PFSK-1 (cell line): ENCODE measurements around the gene MISP.
A peak's percentile ranks its signal among the peaks of the same experiment; 100 is the strongest.

Experiments used
- FOXP2 ChIP-seq: optimal IDR thresholded peaks from 2 replicates; pipeline ENCODE3; 2011; ENCODE audit warnings: borderline replicate concordance, control low read depth, inconsistent platforms; ENCODE audit not compliant: insufficient read depth; ENCODE audit errors: extremely low read length, extremely low read depth
- POLR2AphosphoS5 ChIP-seq: IDR thresholded peaks from 2 replicates; pipeline ENCODE4 v1.6.1; 2012; ENCODE audit warnings: low read depth, mild to moderate bottlenecking, control low read depth, low read length, moderate library complexity
- SIN3A ChIP-seq: IDR thresholded peaks from 2 replicates; pipeline ENCODE4 v1.6.1; 2012; ENCODE audit warnings: mild to moderate bottlenecking, low read length, moderate library complexity, borderline replicate concordance; ENCODE audit not compliant: insufficient read depth
- TAF1 ChIP-seq: IDR thresholded peaks from 2 replicates; pipeline ENCODE4 v1.6.1; 2012; ENCODE audit warnings: low read length, control low read depth, borderline replicate concordance; ENCODE audit not compliant: insufficient read depth
- TF ChIP-seq, protein P1 (sequence below), 2 experiments: IDR thresholded peaks; 2 replicates each; pipeline versions ENCODE4 v1.6.1 to v1.8.0; 2011 to 2012; ENCODE audit warnings: low read depth in 2 of 2, low read length in 2 of 2, control low read depth in 1 of 2, inconsistent platforms in 1 of 2, mild to moderate bottlenecking in 1 of 2, moderate library complexity in 1 of 2; ENCODE audit not compliant: insufficient read depth in 1 of 2

MISP gene

DNA sequence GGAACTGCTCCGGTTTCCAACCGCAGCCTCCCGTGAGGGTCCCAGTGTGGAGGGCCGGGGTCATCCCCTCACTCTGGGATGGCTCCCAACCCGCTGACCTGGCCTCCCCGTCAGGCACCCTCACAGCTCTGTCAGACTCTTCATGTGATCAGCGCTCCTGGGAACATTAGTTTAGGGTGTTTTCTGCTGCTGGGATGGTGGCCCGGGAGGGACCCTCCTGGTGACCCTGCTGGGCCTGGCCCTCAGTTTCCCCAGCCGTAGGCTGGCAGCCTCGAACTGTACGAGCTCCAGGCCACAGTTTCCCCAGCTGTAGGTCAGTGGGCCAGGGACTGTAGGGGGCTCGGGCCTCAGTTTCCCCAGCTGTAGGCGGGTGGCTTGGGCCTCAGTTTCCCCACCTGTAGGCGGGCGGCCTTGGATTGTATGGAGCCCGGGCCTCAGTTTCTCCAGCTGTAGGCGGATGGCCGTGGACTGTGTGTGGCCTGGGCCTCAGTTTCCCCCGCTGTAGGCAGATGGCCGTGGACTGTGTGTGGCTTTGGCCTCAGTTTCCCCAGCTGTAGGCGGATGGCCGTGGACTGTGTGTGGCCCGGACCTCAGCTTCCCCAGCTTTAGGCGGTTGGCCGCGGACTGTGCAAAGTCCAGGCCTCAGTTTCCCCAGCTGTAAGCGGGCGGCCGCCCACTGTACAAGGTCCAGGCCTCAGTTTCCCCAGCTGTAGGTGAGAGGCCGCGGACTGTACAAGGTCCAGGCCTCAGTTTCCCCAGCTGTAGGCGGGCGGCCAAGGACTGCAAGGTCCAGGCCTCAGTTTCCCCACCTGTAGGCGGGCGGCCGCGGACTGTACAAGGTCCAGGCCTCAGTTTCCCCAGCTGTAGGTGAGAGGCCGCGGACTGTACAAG, 45.0 kb downstream of the MISP start:
- TF ChIP-seq TAF1 = no peak
- TF ChIP-seq FOXP2 = no peak
- TF ChIP-seq, protein P1, sequence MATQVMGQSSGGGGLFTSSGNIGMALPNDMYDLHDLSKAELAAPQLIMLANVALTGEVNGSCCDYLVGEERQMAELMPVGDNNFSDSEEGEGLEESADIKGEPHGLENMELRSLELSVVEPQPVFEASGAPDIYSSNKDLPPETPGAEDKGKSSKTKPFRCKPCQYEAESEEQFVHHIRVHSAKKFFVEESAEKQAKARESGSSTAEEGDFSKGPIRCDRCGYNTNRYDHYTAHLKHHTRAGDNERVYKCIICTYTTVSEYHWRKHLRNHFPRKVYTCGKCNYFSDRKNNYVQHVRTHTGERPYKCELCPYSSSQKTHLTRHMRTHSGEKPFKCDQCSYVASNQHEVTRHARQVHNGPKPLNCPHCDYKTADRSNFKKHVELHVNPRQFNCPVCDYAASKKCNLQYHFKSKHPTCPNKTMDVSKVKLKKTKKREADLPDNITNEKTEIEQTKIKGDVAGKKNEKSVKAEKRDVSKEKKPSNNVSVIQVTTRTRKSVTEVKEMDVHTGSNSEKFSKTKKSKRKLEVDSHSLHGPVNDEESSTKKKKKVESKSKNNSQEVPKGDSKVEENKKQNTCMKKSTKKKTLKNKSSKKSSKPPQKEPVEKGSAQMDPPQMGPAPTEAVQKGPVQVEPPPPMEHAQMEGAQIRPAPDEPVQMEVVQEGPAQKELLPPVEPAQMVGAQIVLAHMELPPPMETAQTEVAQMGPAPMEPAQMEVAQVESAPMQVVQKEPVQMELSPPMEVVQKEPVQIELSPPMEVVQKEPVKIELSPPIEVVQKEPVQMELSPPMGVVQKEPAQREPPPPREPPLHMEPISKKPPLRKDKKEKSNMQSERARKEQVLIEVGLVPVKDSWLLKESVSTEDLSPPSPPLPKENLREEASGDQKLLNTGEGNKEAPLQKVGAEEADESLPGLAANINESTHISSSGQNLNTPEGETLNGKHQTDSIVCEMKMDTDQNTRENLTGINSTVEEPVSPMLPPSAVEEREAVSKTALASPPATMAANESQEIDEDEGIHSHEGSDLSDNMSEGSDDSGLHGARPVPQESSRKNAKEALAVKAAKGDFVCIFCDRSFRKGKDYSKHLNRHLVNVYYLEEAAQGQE (IDR thresholded peaks at IDR 0.05; ENCODE audit: insufficient read depth in 1 of 2, low read depth in 2 of 2, low read length in 2 of 2) = no peak
- no peak for TF ChIP-seq POLR2AphosphoS5
- TF ChIP-seq SIN3A = no peak

DNA sequence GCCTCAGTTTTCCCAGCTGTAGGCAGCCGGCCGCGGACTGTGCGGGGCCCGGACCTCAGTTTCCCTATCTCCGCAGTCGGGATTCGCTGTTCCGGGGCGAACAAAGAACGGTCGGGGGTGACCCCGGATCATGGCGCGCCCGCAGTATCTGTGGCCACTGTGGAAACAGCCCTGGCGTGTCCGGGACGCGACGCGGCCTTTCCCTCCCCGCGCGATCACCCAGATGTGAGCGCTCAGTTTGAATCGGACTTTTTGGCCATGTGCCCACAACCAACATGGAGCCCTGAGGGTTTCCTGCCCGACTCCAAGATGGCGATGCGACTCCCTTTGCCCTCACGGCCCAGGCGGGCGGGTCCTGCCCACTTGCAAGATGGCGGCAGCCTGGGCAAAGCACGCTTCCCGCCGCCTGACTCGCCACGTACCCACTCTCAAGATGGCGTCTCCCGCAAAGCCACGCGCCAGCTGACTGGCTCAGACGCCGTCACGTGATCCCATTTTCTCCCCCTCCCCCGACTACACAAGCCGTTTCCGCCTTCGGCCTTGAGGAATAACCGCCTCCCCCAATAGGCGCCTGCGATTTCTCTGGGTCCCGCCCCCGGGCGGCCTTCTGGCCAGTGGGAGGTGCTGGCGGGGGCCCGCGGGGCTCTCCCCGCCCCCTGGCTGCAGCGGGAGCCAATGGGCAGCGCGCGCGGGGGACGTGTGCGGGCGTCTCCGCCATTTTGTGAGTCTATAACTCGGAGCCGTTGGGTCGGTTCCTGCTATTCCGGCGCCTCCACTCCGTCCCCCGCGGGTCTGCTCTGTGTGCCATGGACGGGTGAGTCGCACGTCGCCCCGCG, 46.0 kb downstream of the MISP start, which contains the start of gene PTBP1:
Gene PTBP1 (plus strand): TSS at position 761 of the 836 bp plus-strand sequence. CDS start 46 bp downstream, at position 807.
- TF ChIP-seq POLR2AphosphoS5 (peak; percentile 33; the same call in 1 of the 2 replicates), FOXP2 (peak; percentile 89), SIN3A (peak; percentile 66; the same call in 1 of the 2 replicates), TAF1 (peak; percentile 67)
- TF ChIP-seq, protein P1 (IDR thresholded peaks at IDR 0.05; ENCODE audit: insufficient read depth in 1 of 2, low read depth in 2 of 2, low read length in 2 of 2) = 0 out of 4 replicates have a peak, but pooled peaks of 1 of the 2 experiments have one; percentile 24

DNA sequence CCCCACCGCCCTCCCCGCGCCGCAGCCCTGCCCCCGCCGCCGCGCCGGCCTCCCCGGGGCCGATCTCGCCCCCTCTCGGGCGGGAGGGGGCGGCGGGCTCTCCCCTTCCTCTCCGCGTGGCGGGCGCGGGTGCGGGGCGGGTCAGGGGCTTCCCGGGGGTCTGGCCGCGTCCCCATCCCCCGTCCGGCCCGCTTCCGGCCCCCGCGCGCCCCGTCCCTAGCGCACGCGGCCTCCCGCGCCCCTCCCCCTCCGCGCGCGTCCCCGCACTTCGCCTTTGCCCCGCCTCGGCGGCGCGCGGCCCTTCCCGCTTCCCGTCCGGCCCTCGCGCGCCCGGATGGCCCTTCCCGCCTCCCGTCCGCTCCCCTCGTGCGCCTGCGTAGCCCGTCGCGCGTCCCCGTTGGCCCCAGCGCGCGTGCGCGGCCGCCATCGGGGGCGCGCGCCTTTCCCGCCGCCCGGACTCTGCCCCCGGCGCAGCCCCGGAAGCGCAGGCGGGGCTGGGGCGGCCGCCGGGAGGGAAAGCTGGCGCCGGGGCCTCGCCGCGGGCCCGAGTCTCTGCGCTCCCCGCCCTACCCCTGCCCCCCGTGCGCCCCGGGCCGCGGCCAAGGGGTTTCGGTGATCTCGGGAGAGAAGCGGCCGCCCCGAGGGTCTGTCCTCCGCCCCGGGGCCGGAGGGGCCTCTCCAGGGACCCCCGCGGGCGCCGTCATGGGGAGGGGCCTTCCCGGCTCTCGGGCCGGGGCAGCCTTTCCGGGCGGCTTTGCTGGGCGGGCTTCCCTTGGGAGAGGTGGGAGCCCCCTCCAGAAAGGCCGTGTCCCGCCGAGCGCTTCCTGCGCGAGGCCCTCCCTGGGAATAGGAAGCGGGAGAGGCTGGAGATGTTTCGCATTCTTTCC, 46.9 kb downstream of the MISP start:
- TF ChIP-seq TAF1 = no peak
- TF ChIP-seq POLR2AphosphoS5 = no peak; the same call in 1 of the 2 replicates
- TF ChIP-seq, protein P1 (IDR thresholded peaks at IDR 0.05; ENCODE audit: insufficient read depth in 1 of 2, low read depth in 2 of 2, low read length in 2 of 2) = 0 out of 4 replicates have a peak, but pooled peaks of 1 of the 2 experiments have one; percentile 21
- TF ChIP-seq FOXP2 = peak; percentile 82
- TF ChIP-seq SIN3A = peak; percentile 47; the same call in 1 of the 2 replicates

DNA sequence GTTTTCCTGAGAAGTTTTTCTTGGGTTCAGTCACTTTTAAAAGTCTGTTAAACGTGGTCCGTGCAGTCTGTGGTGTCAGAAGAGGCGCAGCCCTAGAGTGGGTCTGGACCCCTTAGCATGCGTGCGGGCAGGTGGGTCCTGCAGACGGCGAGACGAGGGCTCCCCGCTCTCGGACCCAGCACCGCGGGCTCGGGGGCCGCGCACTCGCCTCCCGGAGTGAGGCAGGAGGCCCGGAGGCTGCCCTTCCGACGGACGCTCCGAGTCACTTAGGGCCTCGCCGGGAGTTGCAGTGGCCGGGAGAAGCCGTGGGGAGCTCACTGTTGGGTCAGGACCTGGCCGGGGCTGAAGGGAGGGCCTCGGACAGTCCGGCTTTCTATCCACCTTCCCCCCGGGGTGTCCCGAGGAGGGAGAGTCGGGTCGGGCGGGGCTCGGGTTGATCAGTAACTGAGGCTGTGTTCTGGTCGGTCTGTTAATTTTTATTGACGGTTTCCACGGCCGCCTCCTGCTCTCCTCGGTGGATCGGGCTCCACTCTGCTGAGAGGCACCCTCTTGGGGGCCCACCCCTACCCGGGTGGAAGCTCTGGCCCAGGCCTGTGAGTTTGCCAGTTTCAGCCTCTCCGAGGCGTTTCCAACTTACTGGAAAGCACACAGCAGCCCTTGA, 47.6 kb downstream of the MISP start:
- TF ChIP-seq POLR2AphosphoS5 (no peak), SIN3A (peak; percentile 10; the same call in 1 of the 2 replicates)
